ENCODE data around the gene ATP6V0A1.
"Not testable (repeated sequence)": the region's sequence is repeated elsewhere in the genome, so short reads cannot be mapped to it uniquely, and the experiment has no call there.

The ATP6V0A1 gene

DNA sequence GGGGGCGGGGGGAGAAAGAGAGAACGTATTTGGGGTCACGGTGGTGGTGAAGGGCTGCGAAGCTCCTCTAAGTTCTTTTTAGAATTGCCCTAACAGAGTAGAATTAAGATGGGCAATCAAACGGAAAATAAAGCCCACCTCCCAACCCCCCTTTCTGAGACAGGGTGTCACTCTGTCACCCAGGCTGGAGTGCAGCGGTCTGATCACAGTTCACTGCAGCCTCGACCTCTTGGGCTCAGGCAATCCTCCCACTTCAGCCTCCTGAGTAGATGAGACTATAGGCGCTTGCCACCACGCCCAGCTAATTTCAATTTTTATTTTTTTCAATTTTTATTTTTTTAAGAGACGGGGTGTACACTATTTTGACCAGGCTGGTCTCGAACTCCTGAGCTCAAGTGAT, 34.9 kb upstream of the ATP6V0A1 start:
- TF ChIP-seq ZNF274 (IDR thresholded peaks at IDR 0.05; ENCODE audit: low read depth, low read length): no peak
- H3K4me3 ChIP-seq (ENCODE audit: low read length): no peak overlapping the region

DNA sequence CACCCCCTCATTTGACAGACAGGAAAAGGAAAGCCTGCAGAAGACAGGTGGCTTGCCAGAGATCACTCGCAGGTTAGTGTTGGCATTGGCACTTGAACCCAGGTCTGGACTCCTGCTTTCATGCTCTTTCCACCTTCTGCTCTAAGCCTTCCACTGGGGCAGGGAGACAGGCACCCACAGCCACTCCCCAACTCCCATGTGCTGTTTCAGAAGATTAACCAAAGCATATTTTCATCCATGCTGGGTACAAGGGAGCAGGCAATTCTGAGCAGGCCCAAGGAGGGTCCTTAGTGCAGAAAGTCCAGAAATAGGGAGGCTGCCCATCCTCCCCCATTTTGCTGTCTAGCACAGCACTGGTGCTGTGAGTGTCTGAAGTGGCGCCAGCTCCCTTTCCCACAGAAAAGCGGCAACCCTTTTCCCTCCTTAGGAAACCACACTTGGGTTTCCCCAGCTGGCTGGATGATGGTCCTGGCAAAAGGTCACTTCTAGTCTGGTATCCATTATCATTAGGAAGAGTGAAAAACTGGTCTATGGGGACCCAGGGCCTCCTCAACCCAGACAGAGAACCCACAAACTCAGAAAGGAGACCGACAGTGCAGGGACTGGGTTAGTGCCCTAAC, 33.6 kb upstream of the ATP6V0A1 start:
- no peak overlapping the region for H3K4me3 ChIP-seq (ENCODE audit: low read length)
- no peak for TF ChIP-seq ZNF274 (IDR thresholded peaks at IDR 0.05; ENCODE audit: low read depth, low read length)

DNA sequence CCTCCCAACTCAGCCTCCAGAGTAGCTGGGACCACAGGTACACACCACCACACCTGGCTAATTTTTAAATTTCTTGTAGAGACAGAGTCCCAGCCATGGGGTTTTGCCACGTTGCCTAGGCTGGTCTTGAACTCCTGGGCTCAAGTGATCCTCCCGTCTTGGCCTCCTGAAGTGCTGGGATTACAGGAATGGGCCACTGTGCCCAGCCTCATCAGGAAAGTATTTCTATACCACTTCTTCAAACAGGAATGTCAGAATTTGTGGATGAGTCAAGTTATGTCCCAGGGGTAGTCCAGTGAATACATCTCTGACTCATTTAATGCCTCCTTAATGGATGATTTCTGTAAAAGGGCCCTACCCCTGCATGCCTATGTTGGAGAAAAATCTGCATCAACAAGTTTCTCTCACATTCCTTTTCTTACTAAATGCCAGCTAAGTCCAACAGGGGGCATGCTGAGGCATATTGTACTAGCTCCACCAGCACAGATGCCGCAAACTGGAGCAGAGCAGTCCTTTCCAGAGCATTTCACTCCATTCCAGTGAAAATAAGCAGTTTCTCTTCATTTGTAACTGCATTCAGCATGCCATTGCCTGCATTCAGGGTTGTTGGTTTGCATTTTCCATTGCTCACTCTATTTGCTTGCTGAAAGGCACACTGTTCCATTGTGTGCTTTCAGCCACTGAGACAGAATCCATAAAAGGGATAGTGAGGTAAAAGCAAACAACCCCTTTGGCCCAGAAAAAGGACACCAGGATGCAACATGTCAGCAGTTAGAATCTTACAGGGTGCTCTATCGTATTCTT, 30.3 kb upstream of the ATP6V0A1 start:
- no peak overlapping the region for H3K4me3 ChIP-seq (ENCODE audit: low read length)
- no peak for TF ChIP-seq ZNF274 (IDR thresholded peaks at IDR 0.05; ENCODE audit: low read depth, low read length)

DNA sequence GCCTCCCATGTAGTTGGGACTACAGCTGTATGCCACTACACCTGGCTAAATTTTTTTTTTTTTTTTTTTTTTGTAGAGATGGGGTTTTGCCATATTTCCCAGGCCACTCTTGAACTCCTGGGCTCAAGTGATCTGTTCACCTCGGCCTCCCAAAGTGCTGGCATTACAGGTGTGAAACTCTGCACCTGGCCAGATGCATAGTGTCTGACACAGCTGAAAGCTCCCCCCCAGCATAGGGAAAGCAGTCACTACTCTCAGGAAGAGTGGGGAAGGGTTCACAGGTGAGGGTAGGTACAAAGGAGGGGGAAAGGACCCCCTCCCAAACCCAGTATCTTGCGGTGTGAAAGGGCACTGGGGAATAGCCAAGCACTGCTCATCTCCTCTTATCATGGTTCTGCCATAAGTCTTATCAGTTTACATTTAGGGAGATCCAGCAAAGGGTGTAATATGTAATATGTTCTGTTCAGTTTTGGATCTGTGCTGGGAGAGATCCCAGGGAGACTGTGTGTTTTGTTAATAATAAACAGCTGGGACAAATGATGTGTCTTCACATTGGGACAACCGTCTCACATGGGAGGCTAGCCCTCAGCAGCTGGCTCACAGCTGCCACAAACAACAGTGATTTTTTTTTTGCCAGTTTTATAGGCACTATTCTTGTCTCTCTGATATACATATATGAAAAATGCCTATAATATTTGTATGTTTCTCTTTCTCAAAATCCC, 28.8 kb upstream of the ATP6V0A1 start:
- H3K4me3 ChIP-seq (ENCODE audit: low read length): no peak overlapping the region
- TF ChIP-seq ZNF274 (IDR thresholded peaks at IDR 0.05; ENCODE audit: low read depth, low read length): no peak

DNA sequence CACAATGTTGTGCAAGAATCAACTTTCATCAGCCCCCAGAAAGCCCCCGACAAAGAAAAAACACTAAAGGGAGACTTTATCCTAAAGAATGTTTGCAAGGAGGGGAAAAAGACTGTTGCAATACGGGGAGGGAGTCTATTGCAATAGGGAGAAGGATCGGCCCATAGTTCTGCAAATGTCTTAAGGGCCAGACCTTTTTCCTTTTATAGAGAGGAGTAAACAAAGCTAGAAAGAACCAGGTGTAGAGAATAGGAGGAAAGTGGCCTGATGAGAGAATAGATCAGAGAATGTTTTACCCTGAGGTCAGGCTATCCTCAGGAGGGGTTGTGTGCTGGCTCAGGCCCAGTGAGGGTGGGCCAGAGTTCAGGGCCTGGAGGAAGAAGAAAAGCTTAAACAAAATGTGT, 26.9 kb upstream of the ATP6V0A1 start:
- no peak for TF ChIP-seq ZNF274 (IDR thresholded peaks at IDR 0.05; ENCODE audit: low read depth, low read length)
- no peak overlapping the region for H3K4me3 ChIP-seq (ENCODE audit: low read length)

DNA sequence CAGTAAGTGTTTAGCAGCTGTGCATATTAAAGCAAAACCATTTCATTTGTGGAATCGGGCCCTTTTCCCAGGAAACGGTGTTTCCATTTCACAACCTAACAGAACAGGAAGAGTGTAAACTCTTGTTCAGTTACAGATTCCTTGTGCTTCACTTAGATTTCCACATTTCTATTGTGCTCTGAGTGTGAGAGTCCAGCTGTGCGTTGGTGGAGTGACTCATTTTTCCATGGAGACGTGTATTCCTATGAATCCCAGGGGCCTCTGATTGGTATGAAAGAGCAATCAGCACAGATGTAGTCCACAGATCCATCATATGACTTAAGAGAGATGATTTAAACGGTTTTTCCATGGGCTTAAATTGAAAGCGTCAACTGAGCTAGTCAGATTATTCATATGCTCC, 22.3 kb upstream of the ATP6V0A1 start:
- no peak overlapping the region for H3K4me3 ChIP-seq (ENCODE audit: low read length)
- TF ChIP-seq ZNF274 (IDR thresholded peaks at IDR 0.05; ENCODE audit: low read depth, low read length): no peak

DNA sequence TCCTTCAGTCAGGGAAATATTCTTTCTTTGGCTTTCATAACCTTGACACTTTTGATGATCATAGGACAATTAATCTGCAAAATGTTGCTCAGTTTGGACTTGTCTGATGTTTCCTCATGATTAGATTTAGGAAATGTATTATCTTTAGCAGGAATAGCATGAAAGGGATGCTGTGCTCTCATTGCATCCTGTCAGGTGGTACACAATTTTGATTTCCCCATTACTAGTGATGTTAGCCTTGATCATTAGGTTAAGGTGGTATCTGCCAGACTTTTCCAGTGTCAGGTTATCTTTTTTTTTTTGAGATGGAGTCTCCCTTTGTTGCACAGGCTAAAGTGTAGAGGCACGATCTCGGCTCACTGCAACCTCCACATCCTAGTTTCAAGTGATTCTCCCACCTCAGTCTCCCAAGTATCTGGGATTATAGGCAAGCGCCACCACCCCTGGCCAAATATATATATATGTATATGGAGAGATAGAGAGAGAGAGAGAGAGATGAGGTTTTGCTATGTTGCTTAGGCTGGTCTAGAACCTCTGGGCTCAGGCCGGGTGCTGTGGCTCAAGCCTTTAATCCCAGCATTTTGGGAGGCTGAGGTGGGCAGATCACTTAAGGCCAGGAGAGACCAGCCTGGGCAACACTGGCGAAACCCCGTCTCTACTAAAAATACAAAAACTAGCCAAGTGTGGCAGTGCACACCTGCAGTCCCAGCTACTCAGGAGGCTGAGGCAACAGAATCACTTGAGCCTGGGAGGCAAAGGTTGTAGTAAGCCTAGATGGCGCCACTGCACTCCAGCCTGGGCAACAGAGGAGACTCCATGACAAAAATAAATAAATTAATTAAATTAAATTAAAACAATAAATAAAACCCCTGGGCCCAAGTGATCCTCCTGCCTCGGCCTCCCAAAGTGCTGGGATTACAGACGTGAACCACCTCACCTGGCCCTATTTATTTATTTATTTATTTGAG, 19.8 kb upstream of the ATP6V0A1 start:
- TF ChIP-seq ZNF274 (IDR thresholded peaks at IDR 0.05; ENCODE audit: low read depth, low read length): no peak
- H3K4me3 ChIP-seq (ENCODE audit: low read length): no peak overlapping the region

DNA sequence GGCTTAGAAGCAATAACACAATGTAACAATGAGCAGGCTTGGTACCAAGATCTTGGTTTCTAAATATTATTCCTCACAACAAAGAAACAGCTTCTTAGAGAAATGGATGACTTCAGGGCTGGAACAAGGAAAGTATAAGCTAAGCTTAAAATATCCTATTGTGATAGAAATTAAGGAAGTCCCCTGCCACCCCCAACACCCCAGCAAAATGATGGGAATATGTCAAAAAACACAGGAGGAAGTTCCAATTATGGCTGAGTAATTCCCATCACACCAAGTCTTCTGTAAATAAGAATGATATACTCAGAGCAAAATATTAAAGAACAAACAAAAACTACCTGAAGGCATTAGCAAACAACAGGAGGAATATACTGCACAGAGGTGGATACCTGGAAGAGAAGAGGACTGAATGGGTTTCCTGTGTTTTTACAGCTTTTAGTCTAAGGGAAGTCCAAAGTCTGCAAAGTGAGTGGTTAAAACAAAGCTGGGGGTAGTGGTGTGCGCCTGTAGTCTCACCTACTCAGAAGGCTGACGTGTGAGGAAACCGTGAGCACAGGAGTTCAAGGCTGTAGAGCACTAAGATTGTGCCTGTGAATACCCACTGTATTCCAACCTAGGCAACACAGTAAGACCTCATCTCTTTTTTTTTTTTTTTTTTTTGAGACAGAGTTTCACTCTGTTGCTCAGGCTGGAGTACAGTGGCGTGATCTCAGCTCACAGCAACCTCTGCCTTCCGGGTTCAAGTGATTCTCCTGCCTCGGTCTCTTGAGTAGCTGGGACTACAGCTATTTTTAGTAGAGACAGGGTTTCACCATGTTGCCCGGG, 17.1 kb upstream of the ATP6V0A1 start:
- no peak for TF ChIP-seq ZNF274 (IDR thresholded peaks at IDR 0.05; ENCODE audit: low read depth, low read length)
- H3K4me3 ChIP-seq (ENCODE audit: low read length): no peak overlapping the region

DNA sequence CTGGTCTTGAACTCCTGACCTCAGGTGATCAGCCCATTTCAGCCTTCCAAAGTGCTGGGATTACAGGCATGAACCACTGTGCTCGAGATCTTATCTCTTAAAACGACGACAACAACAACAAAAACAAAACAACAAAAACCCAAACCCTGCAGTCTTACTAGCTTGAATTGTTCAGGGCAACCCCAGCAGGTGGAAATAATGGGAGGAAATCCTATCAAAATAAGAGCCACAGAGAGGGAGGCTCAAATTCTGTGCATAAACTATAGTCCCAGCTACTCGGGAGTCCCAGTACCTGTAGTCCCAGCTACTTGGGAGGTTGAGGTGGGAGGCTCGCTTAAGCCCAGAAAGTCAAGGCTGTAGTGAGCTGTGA, 16.5 kb upstream of the ATP6V0A1 start:
- no peak overlapping the region for H3K4me3 ChIP-seq (ENCODE audit: low read length)

DNA sequence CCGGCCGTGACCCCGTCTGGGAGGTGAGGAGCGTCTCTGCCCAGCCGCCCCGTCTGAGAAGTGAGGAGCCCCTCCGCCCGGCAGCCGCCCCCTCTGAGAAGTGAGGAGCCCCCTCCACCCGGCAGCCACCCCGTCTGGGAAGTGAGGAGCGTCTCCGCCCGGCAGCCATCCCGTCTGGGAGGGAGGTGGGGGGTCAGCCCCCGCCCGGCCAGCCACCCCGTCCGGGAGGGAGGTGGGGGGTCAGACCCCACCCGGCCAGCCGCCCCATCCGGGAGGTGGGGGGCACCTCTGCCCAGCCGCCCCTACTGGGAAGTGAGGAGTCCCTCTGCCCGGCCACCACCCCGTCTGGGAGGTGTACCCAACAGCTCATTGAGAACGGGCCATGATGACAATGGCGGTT, 9.5 kb upstream of the ATP6V0A1 start:
- not testable (repeated sequence) for H3K4me3 ChIP-seq (ENCODE audit: low read length)

More for the DNA sequence above, 16.5 kb upstream of the ATP6V0A1 start:
- TF ChIP-seq ZNF274 (IDR thresholded peaks at IDR 0.05; ENCODE audit: low read depth, low read length): no peak

DNA sequence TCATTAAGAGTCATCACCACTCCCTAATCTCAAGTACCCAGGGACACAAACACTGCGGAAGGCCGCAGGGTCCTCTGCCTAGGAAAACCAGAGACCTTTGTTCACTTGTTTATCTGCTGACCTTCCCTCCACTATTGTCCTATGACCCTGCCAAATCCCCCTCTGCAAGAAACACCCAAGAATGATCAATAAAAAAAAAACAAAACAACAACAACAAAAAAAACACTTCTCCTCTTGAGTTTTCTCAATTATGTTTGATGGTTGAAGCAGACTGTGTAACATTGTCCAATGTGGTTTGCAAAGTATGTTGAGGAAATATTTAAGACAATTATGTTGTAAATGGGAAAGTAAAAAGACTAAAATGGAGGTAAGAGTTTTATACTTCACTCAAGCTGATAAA, 8.8 kb upstream of the ATP6V0A1 start:
- not testable (repeated sequence) for H3K4me3 ChIP-seq (ENCODE audit: low read length)

DNA sequence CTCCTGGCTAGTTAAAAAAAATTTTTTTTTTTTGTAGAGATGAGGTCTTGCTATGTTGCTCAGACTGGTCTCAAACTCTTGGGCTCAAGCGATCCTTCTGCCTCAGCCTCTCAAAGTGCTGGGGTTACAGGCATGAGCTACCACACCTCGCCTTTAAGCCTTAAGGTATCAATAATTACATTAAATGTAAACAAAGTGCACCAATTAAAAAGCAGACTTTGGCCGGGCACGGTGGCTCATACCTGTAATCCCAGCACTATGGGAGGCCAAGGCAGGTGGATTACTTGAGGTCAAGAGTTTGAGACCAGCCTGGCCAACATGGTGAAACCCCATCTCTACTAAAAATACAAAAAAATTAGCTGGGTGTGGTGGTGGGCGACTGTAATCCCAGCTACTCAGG, 7.4 kb upstream of the ATP6V0A1 start:
- not testable (repeated sequence) for H3K4me3 ChIP-seq (ENCODE audit: low read length)

DNA sequence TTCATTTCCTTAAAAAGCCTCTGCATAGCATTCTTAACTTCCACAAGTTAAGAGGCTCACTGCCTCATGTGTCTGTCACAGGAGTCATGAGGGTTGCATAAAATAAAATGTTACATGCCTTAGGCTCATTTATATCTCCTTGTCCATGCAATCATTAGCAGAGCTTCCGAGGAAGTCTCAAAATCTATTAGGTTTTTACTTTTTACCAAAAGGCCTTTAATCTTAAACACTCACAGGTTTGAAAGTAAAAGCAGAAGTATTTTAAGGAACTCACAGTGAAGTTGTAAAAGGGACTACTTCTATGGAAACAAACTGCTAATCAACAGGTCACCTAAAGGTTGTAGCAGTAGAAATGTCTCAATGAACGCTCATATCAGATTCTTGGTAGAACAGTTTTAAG, 5.2 kb upstream of the ATP6V0A1 start:
- TF ChIP-seq ZNF274 (IDR thresholded peaks at IDR 0.05; ENCODE audit: low read depth, low read length): no peak
- H3K4me3 ChIP-seq (ENCODE audit: low read length): no peak overlapping the region

DNA sequence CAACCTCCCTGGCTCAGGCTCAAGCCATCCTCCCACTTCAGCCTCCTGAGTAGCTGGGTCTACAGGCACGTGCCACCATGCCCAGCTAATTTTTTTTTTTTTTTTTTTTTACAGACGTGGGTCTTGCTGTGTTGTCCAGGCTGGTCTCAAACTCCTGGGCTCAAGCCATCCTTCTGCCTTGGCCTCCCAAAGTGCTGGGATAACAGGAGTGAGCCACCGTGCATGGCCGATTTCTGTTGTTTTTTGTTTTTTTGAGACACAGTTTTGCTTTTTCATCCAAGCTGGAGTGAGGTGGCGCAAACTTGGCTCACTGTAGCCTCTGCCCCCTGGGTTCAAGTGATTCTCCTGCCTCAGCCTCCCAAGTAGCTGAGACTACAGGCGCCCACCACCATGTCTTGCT, 3.7 kb upstream of the ATP6V0A1 start:
- H3K4me3 ChIP-seq (ENCODE audit: low read length): not testable (repeated sequence)
